Subcutaneous abdominal adipose tissue (tissue), 5 donors: Measurements from ENCODE around the gene RHBDD2.
"Not testable (repeated sequence)": the region's sequence is repeated elsewhere in the genome, so short reads cannot be mapped to it uniquely, and the experiment has no call there.

Source experiments
- H3K27ac ChIP-seq: one replicate; pipeline ENCODE4 v1.7.0; 2013; ENCODE audit warnings: low read depth, mild to moderate bottlenecking, inconsistent platforms, low read length, moderate library complexity
- H3K27me3 ChIP-seq, 5 donors: one replicate each; pipeline ENCODE4 v1.7.0; 2013; ENCODE audit warnings: low read length in 5 of 5, inconsistent platforms in 1 of 5; ENCODE audit not compliant: control insufficient read depth in 5 of 5, insufficient read depth in 4 of 5
- H3K36me3 ChIP-seq, 5 donors: one replicate each; pipeline ENCODE4 v1.7.0; 2013; ENCODE audit warnings: low read length in 5 of 5; ENCODE audit not compliant: control insufficient read depth in 5 of 5, insufficient read depth in 5 of 5
- H3K4me1 ChIP-seq, 5 donors: one replicate each; pipeline ENCODE4 v1.7.0; 2013; ENCODE audit warnings: low read length in 5 of 5, mild to moderate bottlenecking in 3 of 5, moderate library complexity in 1 of 5; ENCODE audit not compliant: control insufficient read depth in 5 of 5, insufficient read depth in 5 of 5
- H3K4me3 ChIP-seq, 5 donors: one replicate each; pipeline ENCODE4 v1.7.0; 2013; ENCODE audit warnings: low read length in 5 of 5, low read depth in 1 of 5
- H3K9ac ChIP-seq, 5 donors: one replicate each; pipeline ENCODE4 v1.7.0; 2013; ENCODE audit warnings: low read length in 5 of 5, mild to moderate bottlenecking in 4 of 5, moderate library complexity in 3 of 5
- H3K9me3 ChIP-seq, 5 donors: one replicate each; pipeline ENCODE4 v1.7.0; 2013; ENCODE audit warnings: low read length in 5 of 5; ENCODE audit not compliant: control insufficient read depth in 5 of 5
- donor health status: healthy.
- donor health status: healthy.
- donor health status: healthy.
- donor health status: healthy.
- donor health status: healthy.

RHBDD2 gene

DNA sequence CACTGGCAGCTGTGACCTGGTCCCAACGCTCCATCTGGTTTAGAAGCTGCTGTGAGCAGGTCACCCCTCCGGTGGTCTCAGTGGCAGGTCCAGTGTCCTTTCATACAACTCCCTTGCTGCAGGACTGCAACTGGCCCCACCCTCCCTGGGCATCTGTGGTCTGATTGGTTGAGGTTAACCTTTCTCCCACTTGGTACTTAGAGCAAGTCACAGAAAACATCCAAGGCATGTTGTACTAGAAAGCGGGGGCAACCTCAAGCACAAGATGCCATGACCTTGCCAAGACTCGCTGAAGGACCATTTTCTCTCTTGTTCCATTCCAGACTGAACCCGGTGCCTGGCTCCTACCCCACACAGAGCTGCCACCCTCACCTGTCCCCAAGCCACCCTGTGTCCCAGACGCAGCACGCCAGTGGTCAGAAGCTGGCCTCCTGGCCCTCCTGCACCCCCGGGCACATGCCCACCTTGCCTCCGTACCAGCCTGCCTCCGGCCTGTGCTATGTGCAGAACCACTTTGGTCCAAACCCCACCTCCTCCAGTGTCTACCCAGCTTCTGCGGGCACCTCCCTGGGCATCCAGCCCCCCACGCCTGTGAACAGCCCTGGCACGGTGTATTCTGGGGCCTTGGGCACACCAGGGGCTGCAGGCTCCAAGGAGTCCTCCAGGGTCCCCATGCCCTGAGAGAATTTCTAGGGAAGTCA, 9.0 kb downstream of the RHBDD2 start:
- Histone ChIP-seq H3K9me3 (no peaks in the 10 kb centered on the region), H3K36me3 (peaks cover 0 to 60% (median 45%) of the 10 kb centered on the region in 5 donors), H3K27me3 (no peaks in the 10 kb centered on the region), H3K9ac (no peak overlapping the region), H3K27ac (no peak overlapping the region), H3K4me3 (no peak overlapping the region), H3K4me1 (peaks cover 0 to 32% (median 23%) of the 10 kb centered on the region in 5 donors)

DNA sequence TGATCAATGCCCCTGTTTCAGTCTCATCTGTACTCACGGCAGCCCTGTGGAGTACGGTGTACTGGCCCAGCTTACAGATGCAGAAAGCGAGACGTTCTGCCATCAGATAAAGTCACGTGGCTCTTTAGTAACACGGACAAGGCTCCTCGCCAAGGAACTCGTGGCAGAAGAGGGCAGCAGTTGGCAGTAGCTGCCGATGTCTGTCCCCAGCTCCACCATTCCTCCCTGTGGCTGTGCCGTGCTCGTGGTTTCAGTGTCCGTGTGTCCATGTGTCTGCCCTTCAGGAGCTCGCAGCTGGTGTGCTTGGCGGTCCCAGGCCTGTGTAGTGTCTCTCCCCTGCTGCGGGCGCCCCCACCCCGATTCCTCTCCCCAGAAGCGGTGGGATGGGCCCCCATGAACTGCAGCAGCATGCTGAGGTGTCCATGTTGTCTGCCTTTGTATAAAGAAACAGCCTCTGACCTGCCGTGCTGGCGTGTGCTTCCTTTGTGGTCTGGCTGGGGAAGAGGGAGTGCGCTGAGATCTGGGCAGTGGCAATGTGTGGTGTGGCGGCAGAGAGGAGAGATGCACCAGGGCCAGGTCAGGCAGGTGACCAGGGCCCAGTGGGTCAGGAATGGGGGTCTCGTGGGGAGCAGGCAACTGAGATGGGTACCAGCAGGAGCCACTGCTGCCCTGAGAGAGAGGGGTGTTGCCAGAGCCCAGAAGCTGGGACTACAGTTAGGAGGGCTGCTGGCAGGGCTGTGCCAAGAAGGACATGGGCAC, 9.8 kb downstream of the RHBDD2 start:
- peak overlapping the region; percentile 24 for H3K27ac ChIP-seq
- H3K4me3 ChIP-seq = no peak overlapping the region
- peaks cover 0 to 35% (median 25%) of the 10 kb centered on the region in 5 donors for H3K4me1 ChIP-seq
- H3K36me3 ChIP-seq = peaks cover 0 to 52% (median 37%) of the 10 kb centered on the region in 5 donors
- no peak overlapping the region for H3K9ac ChIP-seq
- H3K9me3 ChIP-seq = no peaks in the 10 kb centered on the region
- no peaks in the 10 kb centered on the region for H3K27me3 ChIP-seq

DNA sequence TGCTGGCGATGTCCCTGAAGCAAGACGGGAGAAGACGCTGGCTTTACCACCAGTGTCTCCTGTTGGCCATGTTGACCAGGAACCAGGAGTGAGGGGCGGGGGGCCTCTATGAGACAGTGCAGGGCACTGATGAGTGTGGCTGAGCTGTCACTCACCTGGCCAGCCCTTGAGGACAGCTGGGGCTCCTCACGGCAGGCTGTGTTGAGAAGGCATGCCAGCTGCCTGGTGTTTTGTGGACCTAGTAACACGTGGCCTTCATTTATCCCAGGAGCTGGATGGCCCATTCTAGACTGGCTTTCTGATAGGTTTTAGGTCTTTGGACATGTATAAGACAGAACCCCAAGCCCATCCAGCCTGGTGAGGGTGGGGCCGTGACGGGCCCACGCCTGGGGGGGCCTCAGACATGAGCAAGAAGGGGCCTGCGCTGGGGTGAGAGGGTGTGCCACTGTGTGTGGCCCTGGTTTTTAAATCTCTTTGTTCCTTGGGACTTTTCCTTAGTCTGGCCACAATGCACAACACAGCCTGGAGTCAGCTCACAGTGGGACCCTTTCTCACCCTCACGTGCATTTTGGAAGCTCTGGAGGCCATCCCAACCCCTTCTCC, 10.5 kb downstream of the RHBDD2 start:
- Histone ChIP-seq H3K4me1 (peaks cover 0 to 35% (median 25%) of the 10 kb centered on the region in 5 donors), H3K9ac (no peak overlapping the region), H3K27ac (no peak overlapping the region), H3K27me3 (no peaks in the 10 kb centered on the region), H3K9me3 (no peaks in the 10 kb centered on the region), H3K4me3 (no peak overlapping the region), H3K36me3 (peaks cover 0 to 46% (median 33%) of the 10 kb centered on the region in 5 donors)

DNA sequence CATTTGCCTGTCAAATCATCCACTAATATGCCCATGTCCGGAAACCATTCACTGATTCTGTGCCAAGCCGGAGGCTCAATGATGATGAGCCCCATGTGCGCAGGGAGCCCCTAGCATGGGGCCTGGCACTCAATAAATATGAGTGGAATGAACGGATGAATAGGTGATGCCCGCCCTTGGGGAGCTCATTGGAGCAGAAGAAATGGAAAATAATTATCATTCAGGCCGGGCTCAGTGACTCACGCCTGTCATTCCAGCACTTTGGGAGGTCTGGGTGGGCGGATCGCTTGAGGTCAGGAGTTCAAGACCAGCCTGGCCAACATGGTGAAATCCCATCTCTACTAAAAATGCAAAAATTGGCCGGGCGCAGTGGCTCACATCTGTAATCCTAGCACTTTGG, 11.0 kb downstream of the RHBDD2 start:
- H3K9me3 ChIP-seq = no peaks in the 10 kb centered on the region
- H3K4me3 ChIP-seq = no peak overlapping the region
- no peak overlapping the region for H3K9ac ChIP-seq
- H3K27ac ChIP-seq = no peak overlapping the region
- H3K4me1 ChIP-seq = peaks cover 0 to 35% (median 25%) of the 10 kb centered on the region in 5 donors
- peaks cover 0 to 41% (median 28%) of the 10 kb centered on the region in 5 donors for H3K36me3 ChIP-seq
- no peaks in the 10 kb centered on the region for H3K27me3 ChIP-seq

DNA sequence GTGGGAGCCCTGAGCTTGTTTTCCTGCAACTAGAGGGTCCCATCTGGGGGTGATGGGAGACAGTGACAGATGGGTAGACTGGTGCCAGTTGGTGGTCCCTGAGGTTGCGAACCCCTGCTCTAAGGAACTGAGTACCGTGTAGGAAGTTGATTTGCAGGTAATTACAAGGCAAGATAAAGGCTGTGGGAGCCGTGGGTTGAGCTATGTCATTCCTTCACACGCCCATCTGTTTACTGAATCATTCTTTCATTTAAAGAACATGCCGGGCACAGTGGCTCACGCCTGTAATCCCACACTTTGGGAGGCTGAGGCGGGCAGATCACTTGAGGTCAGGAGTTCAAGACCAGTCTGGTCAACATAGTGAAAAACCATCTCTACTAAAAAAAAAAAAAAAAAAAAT, 12.4 kb downstream of the RHBDD2 start:
- H3K27me3 ChIP-seq, H3K4me3 ChIP-seq, H3K27ac ChIP-seq, H3K9ac ChIP-seq, H3K9me3 ChIP-seq: not testable (repeated sequence)
- Histone ChIP-seq H3K4me1 (peaks cover 0 to 35% (median 25%) of the 10 kb centered on the region in 5 donors), H3K36me3 (peaks cover 0 to 27% (median 16%) of the 10 kb centered on the region in 5 donors)

DNA sequence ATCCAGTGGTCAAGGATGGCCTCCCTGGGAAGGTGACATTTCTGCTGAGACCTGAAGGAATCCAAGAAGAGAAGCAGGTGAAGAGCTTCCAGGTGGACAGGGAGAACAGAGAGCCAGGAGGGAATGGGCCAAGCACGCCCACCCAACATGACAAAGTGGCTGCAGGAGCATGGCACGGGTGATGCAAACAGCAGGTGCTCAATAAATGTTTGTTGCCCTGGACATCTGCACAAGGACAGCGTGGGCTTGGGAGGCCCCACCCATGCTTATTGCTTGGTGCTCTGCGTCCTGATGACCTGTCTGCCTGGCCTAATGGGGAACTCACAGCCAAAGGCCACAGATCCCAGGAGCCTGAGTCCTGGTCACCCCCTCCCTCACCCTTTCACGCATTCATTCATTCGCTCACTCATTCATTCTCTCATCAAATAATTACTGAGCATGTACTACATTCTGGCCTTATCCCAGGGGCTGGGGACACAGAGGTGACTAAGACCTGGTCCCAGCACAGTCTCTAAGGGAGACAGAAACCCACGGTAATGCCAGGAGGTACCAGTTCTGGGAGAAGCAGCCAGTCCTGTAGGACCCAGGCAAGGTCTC, 13.1 kb downstream of the RHBDD2 start:
- Histone ChIP-seq H3K27me3 (no peaks in the 10 kb centered on the region), H3K4me3 (no peak overlapping the region), H3K9me3 (no peaks in the 10 kb centered on the region), H3K9ac (no peak overlapping the region), H3K4me1 (peaks cover 0 to 35% (median 25%) of the 10 kb centered on the region in 5 donors), H3K27ac (no peak overlapping the region), H3K36me3 (peaks cover 0 to 20% (median 12%) of the 10 kb centered on the region in 5 donors)

DNA sequence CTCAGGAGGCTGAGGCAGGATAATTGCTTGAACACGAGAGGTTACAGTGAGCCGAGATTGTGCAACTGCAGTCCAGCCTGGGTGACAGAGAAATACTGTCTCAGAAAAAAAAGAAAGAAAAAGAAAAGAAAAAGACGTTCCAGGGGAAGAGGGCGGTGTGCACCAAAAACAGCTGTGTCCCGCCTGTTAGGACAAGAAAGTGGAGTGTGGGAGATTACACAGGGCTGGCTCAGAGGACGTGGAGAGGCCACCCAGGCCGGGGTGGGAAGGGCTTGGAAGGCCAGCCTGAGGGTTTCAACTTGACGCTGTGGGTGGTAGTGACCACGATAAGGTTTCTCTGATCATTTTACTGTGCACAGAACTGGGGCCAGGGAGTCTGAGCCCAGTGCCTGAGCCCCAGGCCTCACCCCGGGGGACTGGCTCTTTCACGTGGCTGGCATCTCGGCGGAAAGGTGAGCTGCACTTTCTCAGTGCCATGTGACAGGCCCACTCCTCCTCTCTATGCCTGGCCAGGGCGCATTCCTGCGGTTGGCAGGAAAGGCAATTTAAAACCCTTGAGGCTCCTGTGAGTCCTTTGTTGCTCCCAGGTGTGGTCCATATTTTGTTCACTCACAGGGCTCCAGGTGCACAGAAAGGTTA, 13.9 kb downstream of the RHBDD2 start:
- Histone ChIP-seq H3K27me3 (no peaks in the 10 kb centered on the region), H3K9me3 (no peaks in the 10 kb centered on the region), H3K27ac (no peak overlapping the region), H3K9ac (no peak overlapping the region), H3K4me1 (peaks cover 0 to 32% (median 22%) of the 10 kb centered on the region in 5 donors), H3K36me3 (peaks cover 0 to 15% (median 8%) of the 10 kb centered on the region in 5 donors), H3K4me3 (no peak overlapping the region)

DNA sequence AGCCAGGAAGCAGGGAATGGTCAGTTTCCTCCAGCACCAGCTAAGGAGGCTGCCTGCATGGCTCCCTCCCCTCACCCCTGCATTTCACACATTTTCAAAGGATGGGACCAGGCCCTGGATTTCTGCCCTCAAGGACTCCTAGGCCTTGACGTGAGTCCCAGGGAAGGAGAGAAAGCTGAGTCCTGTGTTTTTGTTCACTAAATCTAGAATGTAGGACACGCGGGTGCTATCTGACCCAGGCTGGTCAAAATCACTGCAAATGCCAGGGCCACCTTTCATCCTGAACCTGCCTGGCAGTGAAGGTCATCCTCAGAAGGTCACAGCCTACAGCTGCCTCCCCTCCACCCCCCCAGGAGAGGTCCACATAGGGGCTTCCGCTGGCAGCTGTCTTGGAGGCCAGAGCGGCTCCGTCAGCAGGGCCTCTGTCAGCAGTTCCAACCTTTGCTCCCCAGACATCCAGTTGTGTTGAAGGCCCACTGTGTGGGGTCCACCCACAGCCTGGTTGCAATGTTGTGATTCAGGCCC, 18.0 kb downstream of the RHBDD2 start:
- Histone ChIP-seq H3K4me3 (no peak overlapping the region), H3K4me1 (peaks cover 0 to 12% (median 9%) of the 10 kb centered on the region in 5 donors), H3K9me3 (no peaks in the 10 kb centered on the region), H3K36me3 (no peaks in the 10 kb centered on the region), H3K9ac (no peak overlapping the region), H3K27me3 (no peaks in the 10 kb centered on the region), H3K27ac (no peak overlapping the region)

DNA sequence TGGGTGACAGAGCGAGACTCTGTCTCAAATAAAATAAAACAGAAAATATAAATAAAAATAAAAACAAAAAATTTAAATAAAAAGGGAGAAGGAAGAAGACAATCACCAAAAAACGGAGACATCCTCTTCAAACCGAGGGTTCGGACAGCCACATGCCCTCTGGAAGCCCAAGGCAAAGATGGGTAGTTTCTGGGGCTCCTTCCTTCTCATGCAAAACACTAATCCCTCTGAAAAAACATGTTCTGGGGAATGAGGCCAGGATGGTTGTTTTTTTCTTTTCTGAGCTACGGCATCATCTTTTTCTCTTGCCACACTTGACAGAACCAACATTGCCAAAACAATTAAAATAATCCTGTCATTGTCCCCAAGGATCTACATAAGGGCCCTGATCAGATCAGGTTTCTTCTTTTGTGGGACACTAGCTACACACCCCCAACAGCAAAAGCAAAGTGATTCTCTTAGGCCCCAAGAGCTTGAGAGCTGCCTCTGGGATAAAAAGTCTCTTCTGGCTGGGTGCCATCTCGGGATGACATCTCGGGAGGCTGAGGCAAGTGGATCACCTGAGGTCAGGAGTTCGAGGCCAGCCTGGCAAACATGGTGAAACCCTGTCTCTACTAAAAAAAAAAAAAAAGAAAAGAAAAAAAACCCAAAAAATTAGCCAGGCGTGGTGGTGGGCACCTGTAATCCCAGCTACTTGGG, 21.9 kb downstream of the RHBDD2 start:
- no peaks in the 10 kb centered on the region for H3K36me3 ChIP-seq
- no peak overlapping the region for H3K27ac ChIP-seq
- no peak overlapping the region for H3K9ac ChIP-seq
- no peaks in the 10 kb centered on the region for H3K9me3 ChIP-seq
- H3K27me3 ChIP-seq = no peaks in the 10 kb centered on the region
- no peak overlapping the region for H3K4me3 ChIP-seq
- H3K4me1 ChIP-seq = peaks cover 0 to 9% (median 3%) of the 10 kb centered on the region in 5 donors
